Activated T-cell treated with anti-CD3 and anti-CD28 coated beads, Interleukin-2, amount 50 U/mL, for 72 hours (primary cell): Measurements from ENCODE around the gene NUMA1. TPM values are rescaled to one million over a fixed set of nuclear protein-coding genes. Genes with fewer than 3 reads are reported as not detected.
A peak's percentile ranks its signal among the peaks of the same experiment; 100 is the strongest.

Experiments
- ATAC-seq, 2 donors: fragments of 150-1000 bp; cut with Tn5 transposase; replicated peaks in 1 of 2; 2 replicates each; pipeline ENCODE4 v1.10.0; 2021; ENCODE audit warnings: moderate library complexity in 2 of 2, mild to moderate bottlenecking in 1 of 2
- DNase-seq, 2 donors: peaks; one replicate each; pipeline ENCODE4 v3.0.0; 2021 to 2022; ENCODE audit warnings: mixed read lengths in 1 of 2
- H3K27ac Mint-ChIP-seq: one replicate; pipeline ENCODE4 v1.8.0; 2022; ENCODE audit warnings: mild to moderate bottlenecking, moderate library complexity, mixed read lengths
- H3K27me3 Mint-ChIP-seq: one replicate; pipeline ENCODE4 v1.8.0; 2022; ENCODE audit warnings: low read depth, mixed read lengths
- H3K36me3 Mint-ChIP-seq, 2 donors: one replicate each; pipeline ENCODE4 v1.8.0; 2022; ENCODE audit warnings: mixed read lengths in 2 of 2, mild to moderate bottlenecking in 1 of 2; ENCODE audit not compliant: insufficient read depth in 2 of 2
- H3K4me1 Mint-ChIP-seq: one replicate; pipeline ENCODE4 v1.8.0; 2022; ENCODE audit warnings: low read depth, mixed read lengths
- H3K4me3 Mint-ChIP-seq, 2 donors: one replicate each; pipeline ENCODE4 v1.8.0; 2022; ENCODE audit warnings: mild to moderate bottlenecking in 2 of 2, mixed read lengths in 2 of 2, moderate library complexity in 2 of 2
- H3K9me3 Mint-ChIP-seq, 2 donors: one replicate each; pipeline ENCODE4 v1.8.0; 2022; ENCODE audit warnings: mixed read lengths in 2 of 2
- total RNA-seq, 2 donors: library from RNA; stranded (reverse); gene quantifications; one replicate each; pipeline ENCODE4 v1.2.3, GENCODE V29; 2022

The NUMA1 gene
- total RNA-seq, 2 donors from 2014 or later, result 156 to 163 TPM

- peaks cover under 1 to 3% of the 10 kb centered on the region in 2 donors for H3K36me3 Mint-ChIP-seq
- no peak overlapping the region for H3K4me3 Mint-ChIP-seq
- H3K27ac Mint-ChIP-seq, result no peak overlapping the region
- no peaks in the 10 kb centered on the region for H3K9me3 Mint-ChIP-seq
- H3K4me1 Mint-ChIP-seq, result peaks cover 47% of the 10 kb centered on the region
- ATAC-seq (peak; percentile 72 to 79), DNase-seq (peak; percentile 66 to 71)
- H3K27me3 Mint-ChIP-seq, result no peaks in the 10 kb centered on the region
These were observed 39.6 kb downstream of the NUMA1 start for GRCh38 chr11:72040491-72041363.

GRCh38 chr11:72039856-72040401, 40.4 kb downstream of the NUMA1 start:
- DNase-seq (peak in 1 of 2 donors; percentile 9), ATAC-seq (no peak)
- no peak overlapping the region for H3K27ac Mint-ChIP-seq
- H3K9me3 Mint-ChIP-seq, result no peaks in the 10 kb centered on the region
- H3K36me3 Mint-ChIP-seq, result peaks cover 3 to 9% of the 10 kb centered on the region in 2 donors
- peaks cover 43% of the 10 kb centered on the region for H3K4me1 Mint-ChIP-seq
- no peak overlapping the region for H3K4me3 Mint-ChIP-seq
- H3K27me3 Mint-ChIP-seq, result no peaks in the 10 kb centered on the region

- peak in 1 of 2 donors; percentile 8 for DNase-seq
- H3K36me3 Mint-ChIP-seq, result peaks cover 3 to 12% of the 10 kb centered on the region in 2 donors
- H3K27me3 Mint-ChIP-seq, result no peaks in the 10 kb centered on the region
- no peaks in the 10 kb centered on the region for H3K9me3 Mint-ChIP-seq
- no peak overlapping the region for H3K27ac Mint-ChIP-seq
- no peak for ATAC-seq
- no peak overlapping the region for H3K4me3 Mint-ChIP-seq
- H3K4me1 Mint-ChIP-seq, result peaks cover 38% of the 10 kb centered on the region
These were observed 41.1 kb downstream of the NUMA1 start for GRCh38 chr11:72039031-72039855.

GRCh38 chr11:72038491-72038890, 41.9 kb downstream of the NUMA1 start:
- DNase-seq (no peak), ATAC-seq (no peak)
- Mint-ChIP-seq H3K36me3 (peaks cover 3 to 12% of the 10 kb centered on the region in 2 donors), H3K4me3 (no peak overlapping the region), H3K9me3 (no peaks in the 10 kb centered on the region), H3K27ac (no peak overlapping the region), H3K4me1 (peaks cover 38% of the 10 kb centered on the region), H3K27me3 (no peaks in the 10 kb centered on the region)

- Mint-ChIP-seq H3K4me1 (peaks cover 33% of the 10 kb centered on the region), H3K9me3 (no peaks in the 10 kb centered on the region), H3K4me3 (no peak overlapping the region), H3K36me3 (peaks cover 3 to 12% of the 10 kb centered on the region in 2 donors), H3K27me3 (no peaks in the 10 kb centered on the region), H3K27ac (no peak overlapping the region)
- no peak for ATAC-seq
- DNase-seq, result no peak
These were observed 42.6 kb downstream of the NUMA1 start for GRCh38 chr11:72037554-72038311.

- no peak overlapping the region for H3K4me3 Mint-ChIP-seq
- H3K27me3 Mint-ChIP-seq, result no peaks in the 10 kb centered on the region
- peaks cover 3 to 12% of the 10 kb centered on the region in 2 donors for H3K36me3 Mint-ChIP-seq
- no peak for ATAC-seq
- no peak overlapping the region for H3K27ac Mint-ChIP-seq
- no peak for DNase-seq
- no peaks in the 10 kb centered on the region for H3K9me3 Mint-ChIP-seq
- peaks cover 23% of the 10 kb centered on the region for H3K4me1 Mint-ChIP-seq
These were observed 43.7 kb downstream of the NUMA1 start for GRCh38 chr11:72036687-72037086.

GRCh38 chr11:72030472-72031045, 49.8 kb downstream of the NUMA1 start:
- Mint-ChIP-seq H3K4me1 (peaks cover 33% of the 10 kb centered on the region), H3K4me3 (no peak overlapping the region), H3K27ac (peak overlapping the region; percentile 72), H3K27me3 (no peaks in the 10 kb centered on the region), H3K9me3 (no peaks in the 10 kb centered on the region), H3K36me3 (peaks cover 2 to 18% of the 10 kb centered on the region in 2 donors)
- no peak for DNase-seq
- ATAC-seq, result no peak

GRCh38 chr11:72026090-72026489, 54.3 kb downstream of the NUMA1 start:
- H3K4me1 Mint-ChIP-seq, result peaks cover 37% of the 10 kb centered on the region
- DNase-seq (no peak), ATAC-seq (no peak)
- H3K36me3 Mint-ChIP-seq, result peaks cover 3 to 22% of the 10 kb centered on the region in 2 donors
- H3K4me3 Mint-ChIP-seq, result no peak overlapping the region
- H3K9me3 Mint-ChIP-seq, result no peaks in the 10 kb centered on the region
- no peaks in the 10 kb centered on the region for H3K27me3 Mint-ChIP-seq
- H3K27ac Mint-ChIP-seq, result peak overlapping the region; percentile 67

GRCh38 chr11:72024069-72024754, 56.1 kb downstream of the NUMA1 start:
- H3K27me3 Mint-ChIP-seq, result no peaks in the 10 kb centered on the region
- H3K4me3 Mint-ChIP-seq, result no peak overlapping the region
- no peaks in the 10 kb centered on the region for H3K9me3 Mint-ChIP-seq
- ATAC-seq (no peak), DNase-seq (no peak)
- H3K27ac Mint-ChIP-seq, result peak overlapping the region; percentile 9
- H3K36me3 Mint-ChIP-seq, result peaks cover 12 to 29% of the 10 kb centered on the region in 2 donors
- peaks cover 30% of the 10 kb centered on the region for H3K4me1 Mint-ChIP-seq

GRCh38 chr11:72023335-72023734, 57.0 kb downstream of the NUMA1 start:
- no peak overlapping the region for H3K4me3 Mint-ChIP-seq

GRCh38 chr11:72018171-72018570, 62.2 kb downstream of the NUMA1 start:
- ATAC-seq (no peak), DNase-seq (no peak)
- H3K4me3 Mint-ChIP-seq, result no peak overlapping the region
- no peaks in the 10 kb centered on the region for H3K9me3 Mint-ChIP-seq
- H3K4me1 Mint-ChIP-seq, result peaks cover 7% of the 10 kb centered on the region
- H3K36me3 Mint-ChIP-seq, result peaks cover 17 to 50% of the 10 kb centered on the region in 2 donors
- no peak overlapping the region for H3K27ac Mint-ChIP-seq
- no peaks in the 10 kb centered on the region for H3K27me3 Mint-ChIP-seq

More at GRCh38 chr11:72023335-72023734, 57.0 kb downstream of the NUMA1 start:
- ATAC-seq (no peak), DNase-seq (no peak)
- Mint-ChIP-seq H3K36me3 (peaks cover 14 to 33% of the 10 kb centered on the region in 2 donors), H3K27me3 (no peaks in the 10 kb centered on the region), H3K4me1 (peaks cover 24% of the 10 kb centered on the region), H3K9me3 (no peaks in the 10 kb centered on the region), H3K27ac (no peak overlapping the region)
